ENCODE data around the gene LTC4S.
"Not testable (repeated sequence)": the region's sequence is repeated elsewhere in the genome, so short reads cannot be mapped to it uniquely, and the experiment has no call there.

The LTC4S gene

GRCh38 chr5:179771311-179771895 lies 22.4 kb upstream of the LTC4S start:
- DNase-seq: no peak

GRCh38 chr5:179772351-179772750 lies 21.4 kb upstream of the LTC4S start:
- no peak for DNase-seq

GRCh38 chr5:179773686-179774040 lies 20.1 kb upstream of the LTC4S start:
- DNase-seq: no peak

GRCh38 chr5:179774442-179774841 lies 19.3 kb upstream of the LTC4S start:
- DNase-seq: no peak

GRCh38 chr5:179776411-179776938 lies 17.3 kb upstream of the LTC4S start:
- no peak for DNase-seq

- no peak for DNase-seq
Measured at GRCh38 chr5:179777456-179777855, 16.3 kb upstream of the LTC4S start.

- no peak for DNase-seq
Measured at GRCh38 chr5:179777909-179778308, 15.9 kb upstream of the LTC4S start.

GRCh38 chr5:179778591-179778990 lies 15.2 kb upstream of the LTC4S start:
- no peak for DNase-seq

- no peak for DNase-seq
Measured at GRCh38 chr5:179779826-179780225, 14.0 kb upstream of the LTC4S start.

GRCh38 chr5:179780362-179780761 lies 13.4 kb upstream of the LTC4S start:
- DNase-seq: no peak

- DNase-seq: no peak
Measured at GRCh38 chr5:179781846-179782245, 11.9 kb upstream of the LTC4S start.

GRCh38 chr5:179783128-179783527 lies 10.7 kb upstream of the LTC4S start:
- DNase-seq: no peak

GRCh38 chr5:179786861-179787260 lies 6.9 kb upstream of the LTC4S start:
- DNase-seq: no peak

- no peak for DNase-seq
Measured at GRCh38 chr5:179788193-179788854, 5.5 kb upstream of the LTC4S start.

- not testable (repeated sequence) for DNase-seq
Measured at GRCh38 chr5:179789278-179789677, 4.5 kb upstream of the LTC4S start.

- DNase-seq: no peak
Measured at GRCh38 chr5:179791881-179792611, 1.7 kb upstream of the LTC4S start.

- DNase-seq: no peak
Measured at GRCh38 chr5:179792612-179793467, 946 bp upstream of the LTC4S start.

- DNase-seq: no peak
Measured at GRCh38 chr5:179794171-179794570, 385 bp downstream of the LTC4S start.

GRCh38 chr5:179794575-179794974 lies 789 bp downstream of the LTC4S start:
- DNase-seq: no peak

- DNase-seq: peak; percentile 66
Measured at GRCh38 chr5:179795049-179795862, 1.5 kb downstream of the LTC4S start.

GRCh38 chr5:179795863-179796833 lies 2.4 kb downstream of the LTC4S start:
- DNase-seq: peak; percentile 85
